HG03460 (cell line): ENCODE measurements around the gene DNAJC5G.

Experiments used
- ATAC-seq: cut with Tn5 transposase; IDR thresholded peaks from one replicate; pipeline ENCODE4 v1.9.1; 2021; ENCODE audit not compliant: unreplicated experiment

DNAJC5G gene, protein sequence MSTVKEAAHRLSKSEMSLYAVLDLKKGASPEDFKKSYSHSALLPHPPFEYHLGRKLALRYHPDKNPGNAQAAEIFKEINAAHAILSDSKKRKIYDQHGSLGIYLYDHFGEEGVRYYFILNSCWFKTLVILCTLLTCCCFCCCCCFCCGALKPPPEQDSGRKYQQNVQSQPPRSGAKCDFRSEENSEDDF

DNA sequence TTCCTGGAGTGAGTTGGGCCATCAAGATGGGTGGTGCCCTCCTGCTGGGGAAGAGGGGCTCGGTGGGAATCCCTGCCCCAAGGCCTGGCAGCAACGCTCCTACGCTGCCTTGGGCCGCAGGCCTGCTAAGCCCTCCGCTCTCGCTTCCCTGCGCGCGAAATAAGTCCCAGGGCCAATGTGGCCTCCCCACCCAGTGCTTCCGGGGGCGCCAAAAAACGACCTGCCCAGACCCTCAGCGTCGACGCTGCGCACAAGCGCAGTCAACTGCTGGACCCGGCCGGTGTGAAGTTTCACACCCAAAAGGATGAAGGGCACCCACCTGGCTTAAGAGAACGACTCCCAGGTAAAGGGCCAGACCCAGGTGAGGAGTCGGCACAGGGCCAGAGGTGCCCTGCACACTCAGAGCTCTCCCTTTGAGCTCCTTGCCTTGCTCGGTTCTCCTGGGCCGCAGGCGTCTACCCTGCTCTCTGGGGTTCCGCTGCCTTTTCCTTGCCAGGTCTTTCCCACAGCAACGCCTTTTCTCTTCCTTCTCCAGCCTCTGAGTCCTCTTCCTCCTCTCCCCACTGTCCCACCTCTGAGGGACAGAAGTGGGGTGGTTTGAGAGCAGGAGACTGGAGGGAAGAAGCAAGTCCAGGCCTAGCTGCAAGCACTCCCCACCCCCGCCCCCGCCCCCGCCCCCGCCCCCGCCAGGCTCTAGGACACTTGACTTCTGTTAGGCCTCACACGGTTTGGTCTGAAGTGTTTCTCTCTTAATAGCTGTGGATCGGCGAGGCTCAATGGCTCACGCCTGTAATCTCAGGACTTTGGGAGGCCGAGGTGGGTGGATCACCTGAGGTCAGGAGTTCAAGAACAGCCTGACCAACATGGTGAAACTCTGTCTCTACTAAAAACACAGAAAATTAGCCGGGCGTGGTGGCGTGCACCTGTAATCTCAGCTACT is at the start of gene DNAJC5G:
Gene DNAJC5G, plus strand, starts transcription at position 223 of the 940 bp plus-strand sequence. CDS start 1,296 bp downstream, outside the sequence.
- no peak for ATAC-seq

DNA sequence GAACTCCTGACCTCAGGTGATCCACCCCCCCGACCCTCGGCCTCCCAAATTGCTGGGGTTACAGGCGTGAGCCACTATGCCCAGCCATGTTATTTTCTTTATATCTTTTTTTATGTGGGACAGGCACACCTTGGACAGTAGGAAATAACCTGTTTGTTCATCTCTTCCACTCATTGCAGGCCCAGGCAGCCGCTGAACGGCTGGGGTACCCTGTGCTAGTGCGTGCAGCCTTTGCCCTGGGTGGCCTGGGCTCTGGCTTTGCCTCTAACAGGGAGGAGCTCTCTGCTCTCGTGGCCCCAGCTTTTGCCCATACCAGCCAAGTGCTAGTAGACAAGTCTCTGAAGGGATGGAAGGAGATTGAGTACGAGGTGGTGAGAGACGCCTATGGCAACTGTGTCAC is 49.7 kb upstream of the DNAJC5G start:
- ATAC-seq, result no peak

DNA sequence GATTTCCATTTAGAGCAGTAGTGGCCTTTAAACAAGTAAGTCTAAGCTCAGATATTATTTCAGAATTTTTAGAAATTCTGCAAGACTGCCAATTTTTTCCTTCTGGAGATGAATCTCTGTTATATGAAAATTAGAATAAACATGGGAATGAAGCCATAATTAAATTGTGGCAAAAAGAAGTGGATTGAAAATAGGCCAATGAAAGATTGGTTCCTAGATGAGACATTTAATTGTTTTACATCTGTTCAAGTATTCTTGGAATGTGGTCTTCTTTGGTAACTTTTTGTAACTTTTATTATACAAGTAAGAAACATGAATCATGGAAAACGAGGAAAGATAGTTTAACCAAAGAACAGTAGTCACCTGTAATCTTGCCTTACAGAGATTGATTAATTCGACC is 47.7 kb upstream of the DNAJC5G start:
- ATAC-seq, result no peak

DNA sequence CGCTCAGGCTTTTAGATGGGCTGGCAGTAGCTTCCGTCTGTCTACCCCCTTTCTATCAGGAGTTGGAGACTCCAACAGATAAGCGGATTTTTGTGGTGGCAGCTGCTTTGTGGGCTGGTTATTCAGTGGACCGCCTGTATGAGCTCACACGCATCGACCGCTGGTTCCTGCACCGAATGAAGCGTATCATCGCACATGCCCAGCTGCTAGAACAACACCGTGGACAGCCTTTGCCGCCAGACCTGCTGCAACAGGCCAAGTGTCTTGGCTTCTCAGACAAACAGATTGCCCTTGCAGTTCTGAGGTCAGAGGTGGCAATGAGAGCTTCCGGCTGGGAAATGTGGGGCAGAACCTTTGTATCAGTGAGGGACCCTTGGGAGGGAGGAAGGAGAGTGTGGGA is 43.3 kb upstream of the DNAJC5G start:
- ATAC-seq, result no peak

DNA sequence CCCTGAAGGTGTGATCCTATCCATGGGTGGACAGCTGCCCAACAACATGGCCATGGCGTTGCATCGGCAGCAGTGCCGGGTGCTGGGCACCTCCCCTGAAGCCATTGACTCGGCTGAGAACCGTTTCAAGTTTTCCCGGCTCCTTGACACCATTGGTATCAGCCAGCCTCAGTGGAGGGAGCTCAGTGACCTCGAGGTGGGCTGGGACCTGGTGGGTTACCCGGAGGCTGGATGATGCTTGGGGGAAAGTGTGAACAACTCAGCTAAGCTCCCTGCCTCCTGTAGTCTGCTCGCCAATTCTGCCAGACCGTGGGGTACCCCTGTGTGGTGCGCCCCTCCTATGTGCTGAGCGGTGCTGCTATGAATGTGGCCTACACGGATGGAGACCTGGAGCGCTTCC is 41.9 kb upstream of the DNAJC5G start:
- ATAC-seq, result no peak

DNA sequence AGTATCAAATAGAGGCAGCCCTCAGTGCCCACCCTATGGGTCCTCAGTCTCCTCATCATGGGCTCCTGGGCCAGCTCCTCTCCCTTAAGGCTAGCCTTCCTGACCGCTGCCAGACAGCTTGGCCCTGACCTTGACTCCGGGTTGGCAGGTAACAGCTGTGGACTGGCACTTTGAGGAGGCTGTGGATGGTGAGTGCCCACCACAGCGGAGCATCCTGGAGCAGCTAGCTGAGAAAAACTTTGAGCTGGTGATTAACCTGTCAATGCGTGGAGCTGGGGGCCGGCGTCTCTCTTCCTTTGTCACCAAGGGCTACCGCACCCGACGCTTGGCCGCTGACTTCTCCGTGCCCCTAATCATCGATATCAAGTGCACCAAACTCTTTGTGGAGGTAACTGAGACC is 39.1 kb upstream of the DNAJC5G start:
- ATAC-seq, result no peak

DNA sequence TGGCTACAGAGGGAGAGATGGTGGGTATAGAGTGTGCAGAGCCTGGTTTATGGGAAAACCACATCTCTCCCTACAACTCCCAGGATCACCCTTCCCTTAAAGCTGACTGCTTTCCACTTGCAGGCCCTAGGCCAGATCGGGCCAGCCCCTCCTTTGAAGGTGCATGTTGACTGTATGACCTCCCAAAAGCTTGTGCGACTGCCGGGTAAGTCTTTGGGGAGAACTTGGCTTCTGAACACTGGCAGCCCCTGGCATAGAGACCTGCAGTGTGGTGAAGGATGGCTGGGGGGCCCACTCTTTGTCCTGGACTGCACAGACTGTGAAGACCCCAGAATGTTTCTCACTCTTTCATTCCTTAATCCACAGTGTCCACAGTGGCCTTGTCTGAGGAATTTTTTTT is 38.6 kb upstream of the DNAJC5G start:
- no peak for ATAC-seq

DNA sequence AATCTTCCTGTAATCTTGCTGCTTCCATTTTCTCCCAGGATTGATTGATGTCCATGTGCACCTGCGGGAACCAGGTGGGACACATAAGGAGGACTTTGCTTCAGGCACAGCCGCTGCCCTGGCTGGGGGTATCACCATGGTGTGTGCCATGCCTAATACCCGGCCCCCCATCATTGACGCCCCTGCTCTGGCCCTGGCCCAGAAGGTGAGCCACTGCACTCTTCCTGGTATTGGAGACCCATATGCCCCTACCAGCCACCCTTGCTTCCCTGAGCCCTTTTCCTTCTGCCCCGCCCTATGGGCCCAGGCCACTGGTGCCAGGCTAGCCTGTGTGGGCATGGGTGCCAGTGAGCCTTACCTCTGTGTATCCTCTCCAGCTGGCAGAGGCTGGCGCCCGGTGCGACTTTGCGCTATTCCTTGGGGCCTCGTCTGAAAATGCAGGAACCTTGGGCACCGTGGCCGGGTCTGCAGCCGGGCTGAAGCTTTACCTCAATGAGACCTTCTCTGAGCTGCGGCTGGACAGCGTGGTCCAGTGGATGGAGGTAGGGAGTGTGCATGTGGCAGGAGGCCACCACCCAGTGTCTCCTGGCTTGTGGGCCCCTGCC is 37.8 kb upstream of the DNAJC5G start:
- ATAC-seq, result no peak

DNA sequence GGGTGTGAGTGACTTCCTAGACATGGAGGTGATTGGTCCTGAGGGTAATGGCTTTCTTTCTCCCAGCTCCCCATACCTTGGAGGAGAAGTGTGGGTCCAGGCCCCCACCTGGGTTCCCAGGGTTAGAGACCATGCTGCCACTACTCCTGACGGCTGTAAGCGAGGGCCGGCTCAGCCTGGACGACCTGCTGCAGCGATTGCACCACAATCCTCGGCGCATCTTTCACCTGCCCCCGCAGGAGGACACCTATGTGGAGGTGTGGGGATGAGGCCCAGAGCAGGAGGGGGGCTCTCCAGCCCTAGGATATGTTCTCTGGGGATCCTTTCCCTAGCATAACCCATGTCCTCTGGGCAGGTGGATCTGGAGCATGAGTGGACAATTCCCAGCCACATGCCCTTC is 36.3 kb upstream of the DNAJC5G start:
- ATAC-seq, result no peak

DNA sequence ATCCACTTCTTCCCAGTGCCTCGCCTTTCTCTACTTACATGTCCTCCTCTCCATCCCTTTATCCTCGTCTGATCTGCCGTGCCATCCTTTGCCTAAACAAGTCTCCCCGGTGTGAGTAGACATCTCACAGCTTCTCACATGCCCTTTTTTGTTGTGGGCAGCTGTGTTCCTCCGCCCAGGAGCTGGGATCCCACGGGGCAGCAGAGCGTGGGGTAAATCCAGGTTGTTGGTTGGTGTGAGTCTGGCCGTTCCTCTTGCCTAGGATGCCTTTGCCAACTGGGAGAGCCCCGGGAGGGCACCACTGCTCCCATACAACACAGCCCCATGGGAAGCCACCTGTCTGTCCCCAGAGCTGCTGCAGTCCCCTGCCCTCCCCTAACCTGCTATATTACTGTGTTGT is 34.8 kb upstream of the DNAJC5G start:
- ATAC-seq, result no peak

DNA sequence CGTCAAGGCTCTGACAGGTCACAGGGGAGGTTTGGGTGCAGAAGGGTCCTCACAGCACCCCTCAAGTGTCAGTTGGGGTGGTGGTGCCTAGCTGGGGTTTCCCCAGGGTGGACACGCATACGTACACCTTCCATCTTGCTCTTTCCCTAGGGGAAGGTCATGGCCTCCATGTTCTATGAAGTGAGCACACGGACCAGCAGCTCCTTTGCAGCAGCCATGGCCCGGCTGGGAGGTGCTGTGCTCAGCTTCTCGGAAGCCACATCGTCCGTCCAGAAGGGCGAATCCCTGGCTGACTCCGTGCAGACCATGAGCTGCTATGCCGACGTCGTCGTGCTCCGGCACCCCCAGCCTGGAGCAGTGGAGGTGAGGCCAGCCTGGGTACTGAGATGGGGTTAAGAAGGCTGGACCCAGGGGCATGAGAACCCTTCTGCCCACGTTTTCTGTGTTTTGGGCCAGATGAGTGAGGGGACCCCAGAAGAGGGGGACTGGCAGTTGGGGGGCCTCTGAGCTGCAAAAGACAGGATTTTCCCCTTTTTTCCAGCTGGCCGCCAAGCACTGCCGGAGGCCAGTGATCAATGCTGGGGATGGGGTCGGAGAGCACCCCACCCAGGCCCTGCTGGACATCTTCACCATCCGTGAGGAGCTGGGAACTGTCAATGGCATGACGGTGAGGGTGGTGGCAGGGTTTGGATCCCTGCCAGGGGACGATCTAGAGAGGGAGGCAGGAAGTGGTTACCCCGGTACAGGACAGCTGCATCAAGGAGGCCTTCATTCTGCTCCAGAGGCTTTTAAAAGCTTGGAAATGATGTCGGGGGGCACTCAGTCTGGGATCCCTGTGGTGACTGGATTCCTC is 33.2 kb upstream of the DNAJC5G start:
- no peak for ATAC-seq

DNA sequence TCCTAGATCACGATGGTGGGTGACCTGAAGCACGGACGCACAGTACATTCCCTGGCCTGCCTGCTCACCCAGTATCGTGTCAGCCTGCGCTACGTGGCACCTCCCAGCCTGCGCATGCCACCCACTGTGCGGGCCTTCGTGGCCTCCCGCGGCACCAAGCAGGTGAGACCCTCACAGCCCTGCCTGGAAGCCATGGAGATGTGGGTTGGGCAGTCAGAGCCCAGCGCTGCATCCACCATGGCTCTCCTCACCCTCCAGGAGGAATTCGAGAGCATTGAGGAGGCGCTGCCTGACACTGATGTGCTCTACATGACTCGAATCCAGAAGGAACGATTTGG is 32.6 kb upstream of the DNAJC5G start:
- ATAC-seq, result no peak

DNA sequence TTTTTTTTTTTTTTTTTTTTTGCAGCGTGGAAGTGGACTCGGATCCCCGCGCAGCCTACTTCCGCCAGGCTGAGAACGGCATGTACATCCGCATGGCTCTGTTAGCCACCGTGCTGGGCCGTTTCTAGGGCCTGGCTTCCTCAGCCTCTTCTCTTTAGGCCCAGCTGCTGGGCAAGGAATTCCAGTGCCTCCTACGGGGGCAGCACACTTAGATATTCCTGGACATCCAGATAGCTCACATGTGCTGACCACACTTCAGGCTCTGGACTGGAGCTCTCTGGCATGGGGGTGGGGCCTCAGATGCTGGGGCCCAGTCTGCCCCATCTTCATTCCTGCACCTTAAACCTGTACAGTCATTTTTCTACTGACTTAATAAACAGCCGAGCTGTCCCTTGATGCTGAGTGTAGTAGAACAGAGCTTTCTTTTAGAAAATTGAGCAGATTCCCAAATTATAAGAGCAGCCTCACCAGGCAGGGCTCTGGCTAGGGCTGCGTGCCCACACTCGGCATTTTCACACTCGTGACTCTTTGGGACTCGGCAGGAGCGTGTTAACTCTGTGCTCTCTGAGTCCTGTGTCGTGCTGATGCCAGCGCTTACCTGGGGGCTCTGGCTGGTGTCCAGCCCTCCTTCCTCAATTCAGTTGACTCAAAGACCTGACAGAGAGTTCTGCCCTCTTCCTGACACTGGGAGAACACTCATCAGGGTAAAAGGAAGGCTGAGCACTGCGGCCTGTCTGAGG is 31.7 kb upstream of the DNAJC5G start:
- no peak for ATAC-seq

DNA sequence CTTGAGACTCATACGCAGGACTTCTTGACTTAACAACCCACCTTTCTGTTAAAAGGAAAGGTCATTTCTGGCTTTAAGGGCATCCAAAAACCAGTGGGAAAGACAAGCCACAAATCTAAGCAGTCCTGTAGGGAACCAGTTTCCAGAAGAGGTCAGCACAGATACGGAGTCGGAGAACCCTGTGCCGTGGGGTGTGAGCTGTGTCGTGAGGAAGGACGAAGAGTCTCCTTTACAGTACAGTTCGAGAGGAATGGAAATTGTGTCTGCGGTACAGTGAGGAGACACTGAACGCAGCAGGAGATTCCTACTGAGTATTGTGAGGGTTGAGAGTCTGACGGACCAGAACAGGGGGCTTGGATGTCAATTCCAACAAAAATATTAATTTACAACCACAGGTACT is 30.1 kb upstream of the DNAJC5G start:
- ATAC-seq, result no peak

DNA sequence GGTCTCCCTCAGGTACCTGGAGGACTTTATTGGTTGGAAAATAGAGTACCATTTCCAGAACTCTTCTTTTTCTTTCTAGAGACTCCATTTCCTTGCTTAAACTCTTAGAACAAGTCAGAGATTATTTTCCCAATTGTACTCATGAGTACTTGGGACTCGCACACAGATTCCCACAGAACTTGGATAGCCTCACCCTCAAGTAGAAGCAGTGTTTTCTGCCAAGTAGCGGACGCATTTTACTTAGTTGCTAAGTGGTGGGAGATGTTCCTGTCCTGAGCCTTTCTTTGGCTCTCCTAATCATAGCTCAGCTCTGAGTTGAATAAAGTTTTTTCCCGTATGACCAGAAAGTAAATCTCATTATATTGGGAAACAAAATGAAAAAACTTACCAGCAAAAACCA is 29.6 kb upstream of the DNAJC5G start:
- no peak for ATAC-seq

DNA sequence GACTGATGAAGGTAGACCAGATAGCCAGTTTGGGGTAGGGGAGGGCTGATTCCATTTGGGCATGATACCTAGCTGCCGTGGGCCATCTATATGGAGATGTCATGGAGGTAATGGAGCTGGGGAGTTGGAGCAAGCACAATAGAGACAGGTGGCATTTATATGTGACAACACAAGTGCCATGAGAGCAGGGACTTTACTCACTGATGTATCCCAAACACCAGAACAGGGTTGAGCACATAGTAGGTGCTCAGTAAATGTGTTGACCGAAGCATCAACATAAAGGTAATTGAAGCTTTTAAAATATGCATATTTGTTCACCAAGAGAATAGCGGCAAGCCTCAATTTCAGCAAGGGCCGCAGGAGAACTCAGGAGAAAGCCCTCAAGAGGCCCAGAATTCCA is 27.3 kb upstream of the DNAJC5G start:
- no peak for ATAC-seq

DNA sequence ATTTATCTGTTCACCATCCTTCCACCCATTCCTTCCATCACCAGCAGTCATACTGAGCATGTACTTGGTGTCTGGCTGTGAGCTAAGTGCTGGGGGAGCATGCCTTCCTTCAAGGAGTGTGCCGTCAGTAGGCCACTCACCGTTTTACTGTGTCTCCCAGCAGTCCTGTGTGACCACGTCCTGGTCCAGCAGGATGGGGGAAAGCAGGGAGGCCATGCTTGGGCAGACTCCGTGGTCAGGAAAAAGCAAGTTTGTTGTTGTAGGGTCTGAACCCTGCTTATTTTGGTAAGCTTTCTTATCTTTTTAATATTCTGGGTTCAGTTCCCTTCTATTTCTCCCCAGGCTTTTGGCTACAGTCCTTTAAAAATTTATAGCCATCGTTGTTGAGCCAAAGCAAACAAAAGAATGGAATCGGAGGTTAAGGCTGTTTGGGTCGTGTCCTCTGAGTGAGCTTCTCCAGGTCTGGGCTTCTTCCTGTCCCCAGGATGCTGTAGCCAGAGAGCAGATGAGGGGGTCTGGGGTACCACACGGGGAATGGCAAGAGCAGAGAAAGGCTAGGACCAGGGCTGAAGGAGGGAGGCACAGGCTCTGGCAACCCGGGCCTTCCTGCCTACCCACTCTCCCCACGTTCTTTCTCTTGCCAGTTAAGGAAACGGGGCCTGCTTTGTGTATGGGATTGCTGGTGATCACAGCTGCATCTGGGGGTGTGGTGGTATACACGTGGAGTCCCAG is 25.9 kb upstream of the DNAJC5G start:
- no peak for ATAC-seq

DNA sequence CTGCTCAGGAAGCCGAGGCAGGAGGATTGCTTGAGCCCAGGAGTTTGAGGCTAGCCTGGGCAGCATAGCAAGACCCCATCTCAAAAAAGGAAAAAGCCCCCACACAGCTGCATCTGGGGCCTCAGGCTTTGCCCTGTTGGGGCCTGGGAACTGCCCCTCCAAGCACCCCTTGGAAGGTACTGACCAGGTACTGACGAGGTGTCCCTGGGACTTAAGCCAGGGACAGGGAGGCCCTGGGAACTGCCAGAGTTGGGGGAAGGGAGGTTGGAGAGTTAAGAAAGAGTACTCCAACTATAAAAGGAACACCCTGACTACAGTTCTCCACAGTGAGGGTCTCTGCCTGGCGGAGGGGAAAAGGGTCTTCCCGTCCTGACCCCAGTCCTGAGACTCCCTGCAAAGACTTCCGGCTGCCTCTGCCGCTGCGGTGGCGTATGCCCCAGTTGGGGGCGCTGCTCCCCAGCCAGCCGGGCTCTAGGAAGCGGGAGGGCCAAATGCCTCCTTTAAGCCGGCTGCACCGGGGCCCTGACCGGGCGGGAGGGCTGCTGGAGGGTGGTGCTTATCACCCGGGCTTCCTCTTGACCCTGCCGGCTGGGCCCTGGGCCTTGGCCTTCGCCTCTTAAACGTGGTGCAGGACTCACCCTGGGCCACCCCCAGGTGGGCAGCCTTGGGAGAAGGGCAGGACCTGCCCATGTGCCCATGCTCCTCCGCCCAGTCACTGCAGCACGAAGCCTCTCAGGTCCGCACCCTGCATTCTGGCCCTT is 25.2 kb upstream of the DNAJC5G start:
- ATAC-seq, result no peak

DNA sequence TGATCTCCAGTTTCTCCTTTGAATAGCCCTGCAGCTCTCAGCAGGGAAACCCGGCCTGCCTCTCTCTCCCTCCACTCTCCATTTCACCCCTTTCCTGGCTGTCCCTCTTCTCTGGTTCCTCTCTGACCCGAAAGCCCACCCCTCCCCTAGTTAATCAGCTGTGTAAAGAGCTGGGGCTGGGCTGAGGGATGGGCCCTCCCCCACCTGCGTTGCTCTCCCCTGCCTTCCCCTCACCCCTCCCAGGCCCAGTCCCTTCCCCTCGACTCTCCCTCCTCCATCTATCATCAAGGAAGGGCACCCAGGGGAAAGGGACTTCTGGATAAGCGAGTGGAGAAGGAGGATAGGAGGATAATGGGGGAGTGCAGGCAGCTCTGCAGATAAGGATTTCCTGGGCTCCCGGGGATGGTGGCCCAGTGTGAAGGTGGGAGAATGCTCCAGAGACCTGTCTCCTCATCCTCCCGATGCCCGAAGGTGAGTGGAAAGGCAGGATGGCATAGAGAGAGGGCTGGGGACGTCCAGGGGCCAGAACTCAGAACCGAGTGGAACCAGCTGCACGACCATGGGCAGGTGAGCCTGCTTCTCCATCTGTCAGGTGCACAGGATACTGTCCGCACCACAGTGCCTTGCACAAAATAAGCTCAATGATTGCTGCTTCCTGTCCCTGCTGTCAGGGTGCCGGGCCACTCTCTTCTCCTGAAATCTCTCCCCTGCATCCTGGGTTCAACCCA is 24.4 kb upstream of the DNAJC5G start:
- ATAC-seq, result no peak
